ENCODE measurements around the gene MFSD12.

Gene MFSD12

DNA sequence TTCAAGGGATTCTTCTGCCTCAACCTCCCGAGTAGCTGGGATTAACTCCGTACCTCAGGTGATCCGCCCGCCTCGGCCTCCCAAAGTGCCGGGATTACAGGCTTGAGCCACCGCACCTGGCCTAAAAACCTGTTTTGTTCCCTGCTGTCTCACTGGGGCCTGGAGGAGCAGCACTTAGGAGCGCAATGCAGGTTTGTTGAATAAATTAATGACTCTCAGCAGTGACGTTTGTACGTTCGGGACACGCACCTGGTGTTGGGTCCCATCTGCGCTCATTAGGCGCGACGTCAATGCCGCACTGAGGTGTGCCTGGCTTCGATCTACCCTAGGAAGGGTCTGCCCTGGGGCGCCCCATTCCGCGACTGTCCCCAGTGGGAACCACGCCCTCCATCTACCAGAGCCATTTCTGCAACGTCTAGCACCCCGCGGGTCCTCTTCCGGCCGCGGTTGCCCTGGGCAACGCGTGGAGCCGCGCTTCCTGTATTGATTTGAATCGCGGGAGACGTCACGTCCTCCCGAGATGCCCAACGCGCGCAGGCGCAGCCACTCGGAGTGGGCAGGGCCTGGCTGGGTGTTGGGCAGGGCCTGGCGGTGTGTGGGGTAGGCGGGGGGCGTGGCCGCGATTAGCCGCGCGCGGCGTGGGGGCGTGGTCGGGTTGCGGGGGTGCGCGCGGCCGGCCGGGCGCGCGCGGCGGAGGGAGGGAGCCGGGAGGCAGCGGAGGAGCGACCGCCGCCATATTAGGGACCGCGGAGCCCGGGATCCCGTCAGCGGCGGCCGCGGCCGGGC lies 51.6 kb downstream of the MFSD12 start, which contains the start of gene FZR1:
FZR1 (plus strand) TSS at position 714 of the 786 bp plus-strand sequence. CDS start 16,679 bp downstream, outside the sequence.
- DNase-seq = peak; percentile 97

DNA sequence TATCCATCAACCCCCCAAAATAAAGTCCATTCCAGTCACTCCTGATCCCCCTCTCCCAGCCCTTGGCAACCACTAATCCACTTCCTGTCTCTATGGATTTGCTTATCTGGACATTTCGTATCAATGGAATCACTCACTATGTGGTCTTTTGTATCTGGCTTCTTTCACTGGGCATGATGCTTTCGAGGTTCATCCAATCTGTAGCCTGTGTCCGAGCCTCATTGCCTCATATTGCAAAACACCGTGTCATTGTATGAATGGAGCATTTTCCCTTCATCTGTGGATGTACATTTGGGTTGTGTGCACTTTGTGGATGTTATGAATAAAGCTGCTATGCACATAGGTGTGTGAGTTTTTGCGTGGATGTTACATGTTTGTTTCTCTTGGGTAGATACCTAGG lies 52.7 kb downstream of the MFSD12 start:
- no peak for DNase-seq

DNA sequence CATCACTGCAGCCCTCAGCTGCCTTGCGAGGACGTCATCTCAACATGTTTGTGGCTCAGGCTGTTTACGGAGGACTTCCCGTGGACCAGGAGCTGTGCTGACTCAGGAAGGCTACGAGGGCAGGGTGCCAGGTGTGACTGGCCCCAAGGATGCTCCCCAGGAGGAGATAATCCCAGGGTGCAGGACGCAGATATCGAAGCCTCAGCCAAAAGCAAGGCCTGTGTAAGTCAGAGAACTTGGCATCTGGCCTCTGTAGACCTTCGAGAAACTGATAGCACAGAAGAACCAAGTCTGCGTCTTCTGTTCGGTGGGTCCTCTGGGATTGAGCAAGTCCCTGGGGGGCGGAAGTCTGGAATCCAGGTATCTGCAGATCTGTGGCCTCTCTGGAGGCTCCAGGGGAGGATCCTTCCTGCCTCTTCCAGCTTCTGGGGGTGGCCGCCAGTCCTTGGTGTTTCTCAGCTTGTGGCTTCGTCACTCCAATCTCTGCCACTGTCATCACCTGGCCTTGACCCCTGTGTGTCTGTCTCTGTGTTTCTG lies 54.3 kb downstream of the MFSD12 start:
- DNase-seq = no peak

GRCh38 chr19:3501780-3502179 lies 55.6 kb downstream of the MFSD12 start:
- no peak for DNase-seq

- DNase-seq = peak; percentile 94
Observed at GRCh38 chr19:3500429-3501101, 56.8 kb downstream of the MFSD12 start, which contains the start of gene DOHH. DOHH (minus strand) TSS chr19:3500674; CDS start chr19:3496814, 3,860 bp downstream.

DNA sequence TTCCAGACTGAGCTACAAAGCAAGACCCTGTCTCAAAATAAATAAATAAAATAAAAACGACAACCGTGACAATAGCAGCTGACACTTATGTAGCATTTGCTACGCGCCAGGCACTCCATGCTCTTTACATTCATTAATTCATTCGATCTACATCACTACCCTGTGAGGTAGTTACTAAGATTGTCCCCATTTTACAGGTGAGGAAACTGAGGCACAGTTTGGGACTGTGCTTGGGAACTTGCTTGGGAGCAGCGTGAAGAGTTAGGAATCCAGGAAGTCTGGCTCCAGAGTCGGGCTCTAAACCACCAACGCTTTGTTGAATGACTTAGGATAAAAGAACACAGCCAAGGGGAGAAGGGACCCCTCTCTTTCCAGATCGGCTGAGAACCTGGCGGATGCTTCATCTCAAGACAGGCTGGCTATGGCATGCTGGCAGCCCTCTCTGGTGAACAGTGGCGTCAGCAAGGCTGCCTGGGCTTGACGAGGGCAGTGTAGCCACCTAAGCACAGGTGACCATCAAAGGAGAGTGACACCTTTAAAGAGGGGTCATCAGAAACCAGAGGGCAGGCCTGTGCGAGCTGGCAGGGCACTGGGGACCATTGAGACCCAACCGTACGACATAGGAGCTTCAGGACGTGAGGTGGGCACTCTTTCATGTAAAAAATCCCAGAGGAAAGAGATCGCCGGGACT lies 57.5 kb downstream of the MFSD12 start:
- DNase-seq = no peak

GRCh38 chr19:3497757-3498520 lies 59.4 kb downstream of the MFSD12 start:
- no peak for DNase-seq

- DNase-seq = no peak
Observed at GRCh38 chr19:3496392-3497273, 60.8 kb downstream of the MFSD12 start.

DNA sequence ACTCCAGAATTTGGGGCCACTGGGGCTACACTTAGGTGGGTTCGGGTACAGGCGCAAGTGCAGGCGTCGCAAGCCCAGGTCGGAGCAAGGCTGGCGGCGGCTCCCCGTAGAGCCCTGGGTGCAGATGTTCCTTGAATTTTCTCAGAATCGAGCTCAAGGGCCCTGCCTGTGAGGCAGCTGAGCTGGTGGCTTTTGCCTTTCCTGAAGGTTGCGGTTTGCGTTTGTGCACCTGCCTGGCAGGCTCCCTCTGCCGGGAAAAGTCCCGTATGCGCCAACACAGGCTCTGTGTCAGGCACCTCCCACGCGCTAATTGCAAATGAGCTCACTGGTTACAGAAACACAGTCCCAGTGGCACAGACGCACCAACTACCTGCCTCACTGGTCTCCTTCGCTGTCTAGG lies 62.8 kb downstream of the MFSD12 start:
- no peak for DNase-seq
